ENCODE results near the gene SUN1. TPM values are rescaled to one million over a fixed set of nuclear protein-coding genes. Genes with fewer than 3 reads are reported as not detected.
A peak's percentile ranks its signal among the peaks of the same experiment; 100 is the strongest.

The SUN1 gene
- total RNA-seq, 1 donor from 2014 or later: 150 TPM

DNA sequence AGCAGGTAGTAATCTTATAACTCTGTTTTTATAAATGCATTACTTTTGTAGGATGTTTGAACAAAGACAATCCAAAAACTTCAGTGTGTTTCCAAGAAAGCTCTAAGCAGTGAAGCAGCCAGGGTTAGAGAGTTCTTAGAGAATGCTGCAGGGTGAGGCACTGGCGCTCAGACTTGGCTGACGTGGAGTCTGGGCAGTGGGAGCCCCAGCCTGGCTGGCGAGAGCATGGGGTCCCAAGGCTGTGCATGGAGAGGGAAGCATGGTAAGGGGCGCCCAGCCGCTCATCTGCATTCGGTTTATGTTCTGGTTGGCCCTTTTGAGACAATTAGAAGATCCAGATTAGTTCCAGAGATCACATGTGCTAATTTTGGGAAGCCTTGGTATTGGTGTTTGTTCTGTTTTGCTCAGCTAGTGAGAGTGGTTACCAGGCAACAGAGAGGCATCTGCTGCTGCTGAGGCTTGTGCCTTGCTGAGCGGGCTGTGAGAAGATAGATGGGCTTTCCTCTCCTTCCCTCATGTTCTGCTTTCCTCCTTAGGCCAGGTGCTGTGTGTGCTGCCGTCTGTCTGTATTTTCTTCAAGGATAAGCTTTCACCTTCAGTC lies 10.3 kb downstream of the SUN1 start:
- H3K4me3 Mint-ChIP-seq (ENCODE audit: unreplicated experiment): no peak overlapping the region
- H3K27ac Mint-ChIP-seq (ENCODE audit: unreplicated experiment): no peak overlapping the region
- no peaks in the 10 kb centered on the region for H3K9me3 Mint-ChIP-seq (ENCODE audit: unreplicated experiment)
- TF ChIP-seq, protein P1, sequence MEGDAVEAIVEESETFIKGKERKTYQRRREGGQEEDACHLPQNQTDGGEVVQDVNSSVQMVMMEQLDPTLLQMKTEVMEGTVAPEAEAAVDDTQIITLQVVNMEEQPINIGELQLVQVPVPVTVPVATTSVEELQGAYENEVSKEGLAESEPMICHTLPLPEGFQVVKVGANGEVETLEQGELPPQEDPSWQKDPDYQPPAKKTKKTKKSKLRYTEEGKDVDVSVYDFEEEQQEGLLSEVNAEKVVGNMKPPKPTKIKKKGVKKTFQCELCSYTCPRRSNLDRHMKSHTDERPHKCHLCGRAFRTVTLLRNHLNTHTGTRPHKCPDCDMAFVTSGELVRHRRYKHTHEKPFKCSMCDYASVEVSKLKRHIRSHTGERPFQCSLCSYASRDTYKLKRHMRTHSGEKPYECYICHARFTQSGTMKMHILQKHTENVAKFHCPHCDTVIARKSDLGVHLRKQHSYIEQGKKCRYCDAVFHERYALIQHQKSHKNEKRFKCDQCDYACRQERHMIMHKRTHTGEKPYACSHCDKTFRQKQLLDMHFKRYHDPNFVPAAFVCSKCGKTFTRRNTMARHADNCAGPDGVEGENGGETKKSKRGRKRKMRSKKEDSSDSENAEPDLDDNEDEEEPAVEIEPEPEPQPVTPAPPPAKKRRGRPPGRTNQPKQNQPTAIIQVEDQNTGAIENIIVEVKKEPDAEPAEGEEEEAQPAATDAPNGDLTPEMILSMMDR (IDR thresholded peaks at IDR 0.05; ENCODE audit: unreplicated experiment): no peak
- H3K27me3 Mint-ChIP-seq (ENCODE audit: unreplicated experiment): peaks cover 2% of the 10 kb centered on the region
- DNase-seq (ENCODE audit: low spot score): no peak
- peaks cover 47% of the 10 kb centered on the region for H3K36me3 Mint-ChIP-seq (ENCODE audit: low read depth, unreplicated experiment)
- H3K4me1 Mint-ChIP-seq (ENCODE audit: unreplicated experiment): no peaks in the 10 kb centered on the region

DNA sequence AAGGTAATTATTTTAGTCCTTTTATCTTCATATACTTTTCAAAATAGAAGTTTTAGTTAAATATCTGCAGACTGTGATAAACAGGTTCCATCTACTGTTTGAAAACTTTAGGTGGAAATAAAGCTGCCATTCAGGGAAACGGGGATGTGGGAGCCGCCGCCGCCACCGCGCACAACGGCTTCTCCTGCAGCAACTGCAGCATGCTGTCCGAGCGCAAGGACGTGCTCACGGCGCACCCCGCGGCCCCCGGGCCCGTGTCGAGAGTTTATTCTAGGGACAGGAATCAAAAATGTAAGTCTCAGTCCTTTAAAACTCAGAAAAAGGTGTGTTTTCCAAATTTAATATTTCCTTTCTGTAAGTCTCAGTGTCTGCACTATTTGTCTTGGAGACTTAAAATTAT lies 11.0 kb downstream of the SUN1 start:
- H3K36me3 Mint-ChIP-seq (ENCODE audit: low read depth, unreplicated experiment): peaks cover 45% of the 10 kb centered on the region
- DNase-seq (ENCODE audit: low spot score): no peak

DNA sequence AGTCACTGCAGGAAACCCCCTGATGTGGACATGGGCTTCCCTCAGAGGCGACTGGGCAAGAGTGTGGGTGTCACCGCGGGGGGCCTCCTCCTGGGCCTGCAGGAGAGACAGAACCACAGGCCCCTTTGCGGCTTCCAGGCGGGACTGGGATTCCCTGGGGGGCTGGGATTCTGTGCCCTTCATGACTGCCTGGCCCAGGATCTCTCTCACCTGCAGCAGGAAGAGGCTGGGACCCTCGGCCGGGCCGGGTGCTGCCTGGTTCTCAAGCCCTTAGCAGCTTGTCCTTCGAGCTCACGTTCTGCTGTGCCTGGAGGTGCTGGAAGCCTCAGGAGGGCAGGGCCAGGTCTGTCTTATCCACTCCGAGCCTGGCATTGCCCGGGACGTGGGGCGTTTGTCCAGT lies 11.8 kb downstream of the SUN1 start:
- no peak for DNase-seq (ENCODE audit: low spot score)
- TF ChIP-seq, protein P1 (IDR thresholded peaks at IDR 0.05; ENCODE audit: unreplicated experiment): no peak
- Mint-ChIP-seq H3K36me3 (ENCODE audit: low read depth, unreplicated experiment) (peaks cover 50% of the 10 kb centered on the region), H3K4me1 (ENCODE audit: unreplicated experiment) (no peaks in the 10 kb centered on the region), H3K9me3 (ENCODE audit: unreplicated experiment) (no peaks in the 10 kb centered on the region), H3K4me3 (ENCODE audit: unreplicated experiment) (no peak overlapping the region), H3K27ac (ENCODE audit: unreplicated experiment) (no peak overlapping the region), H3K27me3 (ENCODE audit: unreplicated experiment) (peaks cover 7% of the 10 kb centered on the region)

More for the DNA sequence above, 11.0 kb downstream of the SUN1 start:
- peaks cover 4% of the 10 kb centered on the region for H3K27me3 Mint-ChIP-seq (ENCODE audit: unreplicated experiment)
- H3K4me3 Mint-ChIP-seq (ENCODE audit: unreplicated experiment): no peak overlapping the region
- no peaks in the 10 kb centered on the region for H3K4me1 Mint-ChIP-seq (ENCODE audit: unreplicated experiment)
- TF ChIP-seq, protein P1 (IDR thresholded peaks at IDR 0.05; ENCODE audit: unreplicated experiment): no peak
- no peaks in the 10 kb centered on the region for H3K9me3 Mint-ChIP-seq (ENCODE audit: unreplicated experiment)
- no peak overlapping the region for H3K27ac Mint-ChIP-seq (ENCODE audit: unreplicated experiment)

DNA sequence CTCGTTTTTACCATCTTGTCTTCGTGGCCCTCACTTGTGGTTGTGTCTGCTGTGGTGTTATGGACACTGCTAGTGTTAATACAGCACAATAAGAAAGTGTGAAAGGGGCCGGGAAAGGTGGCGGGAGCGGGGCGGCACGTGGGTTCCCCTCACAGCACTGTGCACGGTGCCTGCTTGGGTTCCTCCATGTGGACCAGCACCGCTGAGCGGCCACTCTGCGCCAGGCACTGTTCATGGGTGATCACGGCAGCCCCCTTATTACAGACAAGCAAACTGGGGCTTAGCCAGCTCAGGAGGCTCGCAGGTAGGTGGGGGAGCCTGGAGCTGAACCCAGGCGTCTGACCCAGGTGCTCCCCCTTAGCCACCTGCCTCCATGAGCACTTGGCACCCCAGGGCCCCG lies 12.2 kb downstream of the SUN1 start:
- DNase-seq (ENCODE audit: low spot score): no peak
- Mint-ChIP-seq H3K9me3 (ENCODE audit: unreplicated experiment) (no peaks in the 10 kb centered on the region), H3K27ac (ENCODE audit: unreplicated experiment) (no peak overlapping the region), H3K27me3 (ENCODE audit: unreplicated experiment) (peaks cover 7% of the 10 kb centered on the region), H3K36me3 (ENCODE audit: low read depth, unreplicated experiment) (peaks cover 52% of the 10 kb centered on the region), H3K4me3 (ENCODE audit: unreplicated experiment) (no peak overlapping the region), H3K4me1 (ENCODE audit: unreplicated experiment) (no peaks in the 10 kb centered on the region)
- TF ChIP-seq, protein P1 (IDR thresholded peaks at IDR 0.05; ENCODE audit: unreplicated experiment): no peak

DNA sequence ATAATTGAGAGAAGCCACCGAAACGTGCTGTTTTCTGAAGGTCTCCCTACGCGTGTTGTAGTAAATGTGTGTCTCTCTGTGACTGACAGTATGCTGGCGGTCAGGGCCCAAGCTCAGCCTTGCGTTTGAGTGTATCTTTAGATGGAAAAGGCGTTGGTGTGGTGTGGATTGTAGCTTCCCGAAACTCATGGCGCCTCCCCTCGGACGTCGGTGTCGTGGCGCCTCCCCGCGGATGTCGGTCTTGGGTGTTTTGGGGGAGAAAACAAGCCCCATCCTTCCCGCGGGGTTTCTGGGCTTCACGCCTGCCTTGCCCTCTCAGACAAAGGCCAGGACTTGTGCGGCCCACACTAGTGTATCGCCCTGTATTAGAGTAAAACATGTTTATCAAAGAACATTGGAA lies 12.8 kb downstream of the SUN1 start:
- Mint-ChIP-seq H3K27ac (ENCODE audit: unreplicated experiment) (peak overlapping the region; percentile 78), H3K27me3 (ENCODE audit: unreplicated experiment) (peaks cover 7% of the 10 kb centered on the region), H3K4me3 (ENCODE audit: unreplicated experiment) (peak overlapping the region; percentile 77), H3K4me1 (ENCODE audit: unreplicated experiment) (no peaks in the 10 kb centered on the region), H3K36me3 (ENCODE audit: low read depth, unreplicated experiment) (peaks cover 53% of the 10 kb centered on the region), H3K9me3 (ENCODE audit: unreplicated experiment) (no peaks in the 10 kb centered on the region)
- DNase-seq (ENCODE audit: low spot score): no peak
- TF ChIP-seq, protein P1 (IDR thresholded peaks at IDR 0.05; ENCODE audit: unreplicated experiment): no peak

Measured in endothelial cell (in vitro differentiated cells).